CD4-positive, alpha-beta T cell treated with Interleukin-2 at 100 ng/mL for 4 hours (primary cell): Measurements from ENCODE around the gene AK4.

ENCODE experiments used
- DNase-seq: peaks from one replicate; pipeline ENCODE4 v3.0.0-alpha.2; 2020; ENCODE audit warnings: low spot score

Gene AK4

DNA sequence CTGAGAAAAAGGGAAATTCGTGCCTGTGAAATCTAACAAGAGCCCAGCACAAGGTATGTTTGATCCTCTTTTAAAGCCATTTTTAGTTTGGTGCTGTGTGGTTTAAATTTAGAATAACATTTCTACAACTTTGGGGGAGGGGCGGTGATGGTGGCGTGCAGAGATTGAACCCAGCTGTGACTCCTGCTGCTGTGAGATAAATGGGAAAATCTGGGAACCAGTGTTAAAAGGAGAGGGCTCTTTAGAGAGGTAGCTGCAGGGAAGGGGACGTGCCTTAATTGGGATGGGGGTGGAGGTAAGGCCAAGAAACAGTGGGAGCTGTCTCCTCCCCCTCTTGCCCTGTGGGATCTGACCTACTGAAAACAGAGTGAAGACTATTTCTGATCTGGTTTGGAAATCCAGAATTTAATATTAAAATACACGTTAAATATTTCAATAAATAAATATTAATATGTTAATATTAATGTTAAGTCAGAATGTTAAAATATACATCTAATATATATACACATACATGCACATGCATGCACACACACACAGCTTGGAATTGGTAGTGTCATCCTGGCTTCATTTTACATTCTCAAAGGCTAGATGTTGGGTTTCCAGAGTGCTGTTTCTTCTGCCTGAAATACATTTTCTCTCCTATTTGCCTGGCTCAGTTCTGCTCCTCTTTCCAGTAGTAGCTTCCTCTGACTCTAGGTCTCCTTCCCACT lies 131.2 kb downstream of the AK4 start:
- no peak for DNase-seq
